HG02571 (cell line): Measurements from ENCODE around the gene CFAP141.

ENCODE experiments used
- ATAC-seq: cut with Tn5 transposase; IDR thresholded peaks from one replicate; pipeline ENCODE4 v1.9.1; 2021; ENCODE audit warnings: mild to moderate bottlenecking, moderate library complexity; ENCODE audit not compliant: unreplicated experiment

Gene CFAP141

GRCh38 chr1:154174654-154175053 lies 31.5 kb downstream of the CFAP141 start:
- ATAC-seq: no peak

- no peak for ATAC-seq
Observed at GRCh38 chr1:154171880-154172279, 34.3 kb downstream of the CFAP141 start.

- ATAC-seq: no peak
Observed at GRCh38 chr1:154171223-154171583, 34.9 kb downstream of the CFAP141 start.

- ATAC-seq: no peak
Observed at GRCh38 chr1:154170547-154171222, 35.4 kb downstream of the CFAP141 start.

GRCh38 chr1:154167461-154167860 lies 38.7 kb downstream of the CFAP141 start:
- no peak for ATAC-seq

GRCh38 chr1:154166207-154166606 lies 39.9 kb downstream of the CFAP141 start:
- no peak for ATAC-seq

- ATAC-seq: no peak
Observed at GRCh38 chr1:154159554-154159953, 46.6 kb downstream of the CFAP141 start.

- ATAC-seq: no peak
Observed at GRCh38 chr1:154158307-154159125, 47.6 kb downstream of the CFAP141 start.

- ATAC-seq: peak; percentile 70
Observed at GRCh38 chr1:154157520-154158306, 48.4 kb downstream of the CFAP141 start.

GRCh38 chr1:154155251-154155650 lies 50.9 kb downstream of the CFAP141 start:
- ATAC-seq: no peak

GRCh38 chr1:154154534-154155191 lies 51.5 kb downstream of the CFAP141 start, which contains the start of gene NUP210L:
TSS of gene NUP210L (minus strand) at chr1:154155073.
- ATAC-seq: no peak

GRCh38 chr1:154154053-154154452 lies 52.1 kb downstream of the CFAP141 start:
- no peak for ATAC-seq

GRCh38 chr1:154151311-154151710 lies 54.8 kb downstream of the CFAP141 start:
- ATAC-seq: no peak
